MM.1S (cell line): Measurements from ENCODE around the gene CNOT2.

ENCODE experiments used
- CTCF ChIP-seq: fragments of 300-600 bp; sonication (generic); IDR thresholded peaks from 2 replicates; pipeline ENCODE4 v1.5.1; 2016; ENCODE audit warnings: antibody characterized with exemption, low read length, mixed read lengths
- EZH2 ChIP-seq: fragments of 300-600 bp; sonication (generic); optimal IDR thresholded peaks from 2 replicates; pipeline ENCODE3; 2017; ENCODE audit warnings: low read depth, mild to moderate bottlenecking, antibody characterized with exemption, low read length, mixed read lengths

DNA sequence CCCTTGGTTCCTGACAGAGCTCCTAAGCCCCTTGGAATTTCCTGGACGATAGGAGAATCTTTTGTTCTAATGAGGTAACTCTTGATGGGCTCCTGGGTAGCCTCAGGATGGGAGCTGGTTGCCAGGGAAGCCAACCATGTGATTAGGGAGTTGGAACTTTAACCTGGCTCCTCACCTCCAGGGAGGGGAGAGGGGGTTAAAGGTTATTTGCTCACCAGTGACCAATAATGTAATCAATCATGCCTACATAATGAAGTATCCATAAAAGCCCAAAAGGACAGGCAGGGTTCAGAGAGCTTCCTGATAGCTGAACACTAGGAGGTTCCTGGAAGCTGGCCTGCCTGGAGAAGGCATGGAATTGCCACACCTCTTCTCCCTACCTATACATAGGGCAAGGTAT is 6.2 kb upstream of the CNOT2 start:
- TF ChIP-seq CTCF (no peak), EZH2 (no peak)
